ENCODE measurements around the gene LIX1.
A peak's percentile ranks its signal among the peaks of the same experiment; 100 is the strongest.

The LIX1 gene

GRCh38 chr5:97164846-97165245 lies 22.4 kb upstream of the LIX1 start:
- no peak for DNase-seq
- no peak overlapping the region for H3K27ac ChIP-seq
- TF ChIP-seq CTCF (IDR thresholded peaks at IDR 0.05; ENCODE audit: low read depth, low read length) = no peak
- peaks cover 84% of the 10 kb centered on the region for H3K36me3 ChIP-seq
- H3K27me3 ChIP-seq (ENCODE audit: insufficient read depth, low read depth, severe bottlenecking) = no peaks in the 10 kb centered on the region
- H3K4me3 ChIP-seq (ENCODE audit: low read depth, low read length) = no peak overlapping the region
- H3K9me3 ChIP-seq (ENCODE audit: severe bottlenecking) = no peaks in the 10 kb centered on the region

GRCh38 chr5:97163790-97164285 lies 21.4 kb upstream of the LIX1 start:
- Histone ChIP-seq H3K4me3 (ENCODE audit: low read depth, low read length) (no peak overlapping the region), H3K27ac (no peak overlapping the region), H3K36me3 (peaks cover 79% of the 10 kb centered on the region), H3K9me3 (ENCODE audit: severe bottlenecking) (no peaks in the 10 kb centered on the region), H3K27me3 (ENCODE audit: insufficient read depth, low read depth, severe bottlenecking) (no peaks in the 10 kb centered on the region)
- DNase-seq = no peak
- TF ChIP-seq CTCF (IDR thresholded peaks at IDR 0.05; ENCODE audit: low read depth, low read length) = no peak

- Histone ChIP-seq H3K9me3 (ENCODE audit: severe bottlenecking) (peaks cover 3% of the 10 kb centered on the region), H3K36me3 (peaks cover 74% of the 10 kb centered on the region), H3K27me3 (ENCODE audit: insufficient read depth, low read depth, severe bottlenecking) (no peaks in the 10 kb centered on the region), H3K27ac (no peak overlapping the region), H3K4me3 (ENCODE audit: low read depth, low read length) (no peak overlapping the region)
- DNase-seq = no peak
- peak; percentile 13; the same call in 1 of the 2 replicates for TF ChIP-seq CTCF (IDR thresholded peaks at IDR 0.05; ENCODE audit: low read depth, low read length)
Observed at GRCh38 chr5:97163360-97163764, 21.0 kb upstream of the LIX1 start.

GRCh38 chr5:97162045-97162444 lies 19.6 kb upstream of the LIX1 start:
- H3K27ac ChIP-seq = no peak overlapping the region
- TF ChIP-seq CTCF (IDR thresholded peaks at IDR 0.05; ENCODE audit: low read depth, low read length) = peak; percentile 67
- H3K27me3 ChIP-seq (ENCODE audit: insufficient read depth, low read depth, severe bottlenecking) = no peaks in the 10 kb centered on the region
- H3K9me3 ChIP-seq (ENCODE audit: severe bottlenecking) = peaks cover 3% of the 10 kb centered on the region
- H3K4me3 ChIP-seq (ENCODE audit: low read depth, low read length) = no peak overlapping the region
- DNase-seq = peak; percentile 64
- peaks cover 61% of the 10 kb centered on the region for H3K36me3 ChIP-seq

GRCh38 chr5:97157689-97158088 lies 15.3 kb upstream of the LIX1 start:
- H3K36me3 ChIP-seq = peaks cover 31% of the 10 kb centered on the region
- no peak overlapping the region for H3K27ac ChIP-seq
- DNase-seq = no peak
- no peaks in the 10 kb centered on the region for H3K27me3 ChIP-seq (ENCODE audit: insufficient read depth, low read depth, severe bottlenecking)
- no peak overlapping the region for H3K4me3 ChIP-seq (ENCODE audit: low read depth, low read length)
- H3K9me3 ChIP-seq (ENCODE audit: severe bottlenecking) = peaks cover 6% of the 10 kb centered on the region
- TF ChIP-seq CTCF (IDR thresholded peaks at IDR 0.05; ENCODE audit: low read depth, low read length) = no peak

- TF ChIP-seq CTCF (IDR thresholded peaks at IDR 0.05; ENCODE audit: low read depth, low read length) = no peak
- H3K36me3 ChIP-seq = no peaks in the 10 kb centered on the region
- no peak overlapping the region for H3K4me3 ChIP-seq (ENCODE audit: low read depth, low read length)
- H3K27me3 ChIP-seq (ENCODE audit: insufficient read depth, low read depth, severe bottlenecking) = no peaks in the 10 kb centered on the region
- no peak overlapping the region for H3K27ac ChIP-seq
- DNase-seq = no peak
- H3K9me3 ChIP-seq (ENCODE audit: severe bottlenecking) = peaks cover 3% of the 10 kb centered on the region
Observed at GRCh38 chr5:97151370-97151769, 9.0 kb upstream of the LIX1 start.

All from WERI-Rb-1 (cell line).